ENCODE results near the gene FHIT.

DNA sequence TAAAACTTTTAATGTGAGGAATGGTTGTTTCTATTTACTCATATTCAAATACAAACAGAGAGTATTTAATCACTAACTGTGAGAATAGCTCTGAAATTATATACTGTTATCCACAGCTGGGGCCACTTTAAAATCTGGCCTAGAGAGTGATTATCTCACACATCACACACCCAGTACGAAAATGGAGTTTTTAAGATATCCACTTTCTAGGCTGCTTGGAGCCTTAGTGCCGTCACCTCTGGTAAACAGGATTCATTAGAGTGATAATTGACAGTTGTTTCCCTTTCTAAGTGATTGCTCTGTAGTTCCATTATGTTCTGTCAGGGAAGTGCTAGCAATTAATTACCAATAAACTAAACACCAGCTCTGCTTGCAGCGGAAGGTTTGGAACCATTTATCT lies 942.4 kb downstream of the FHIT start:
- TF ChIP-seq, protein P1, sequence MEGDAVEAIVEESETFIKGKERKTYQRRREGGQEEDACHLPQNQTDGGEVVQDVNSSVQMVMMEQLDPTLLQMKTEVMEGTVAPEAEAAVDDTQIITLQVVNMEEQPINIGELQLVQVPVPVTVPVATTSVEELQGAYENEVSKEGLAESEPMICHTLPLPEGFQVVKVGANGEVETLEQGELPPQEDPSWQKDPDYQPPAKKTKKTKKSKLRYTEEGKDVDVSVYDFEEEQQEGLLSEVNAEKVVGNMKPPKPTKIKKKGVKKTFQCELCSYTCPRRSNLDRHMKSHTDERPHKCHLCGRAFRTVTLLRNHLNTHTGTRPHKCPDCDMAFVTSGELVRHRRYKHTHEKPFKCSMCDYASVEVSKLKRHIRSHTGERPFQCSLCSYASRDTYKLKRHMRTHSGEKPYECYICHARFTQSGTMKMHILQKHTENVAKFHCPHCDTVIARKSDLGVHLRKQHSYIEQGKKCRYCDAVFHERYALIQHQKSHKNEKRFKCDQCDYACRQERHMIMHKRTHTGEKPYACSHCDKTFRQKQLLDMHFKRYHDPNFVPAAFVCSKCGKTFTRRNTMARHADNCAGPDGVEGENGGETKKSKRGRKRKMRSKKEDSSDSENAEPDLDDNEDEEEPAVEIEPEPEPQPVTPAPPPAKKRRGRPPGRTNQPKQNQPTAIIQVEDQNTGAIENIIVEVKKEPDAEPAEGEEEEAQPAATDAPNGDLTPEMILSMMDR (IDR thresholded peaks at IDR 0.05) = no peak
- TF ChIP-seq POLR2A (IDR thresholded peaks at IDR 0.05) = no peak

Measured in Peyer's patch (tissue), 4 donors.